ENCODE results near the gene NIPSNAP2.

GRCh38 chr7:56048245-56048644 lies 83.9 kb downstream of the NIPSNAP2 start:
- TF ChIP-seq EP300 (IDR thresholded peaks at IDR 0.05; ENCODE audit: borderline replicate concordance in 1 of 2, low read depth in 1 of 2, low read length in 1 of 2), result peak; percentile 83 to 92
- peak; percentile 93 for TF ChIP-seq POLR2AphosphoS5 (IDR thresholded peaks at IDR 0.05; ENCODE audit: low read depth, low read length)
- no peak for TF ChIP-seq EZH2phosphoT487 (IDR thresholded peaks at IDR 0.05; ENCODE audit: borderline replicate concordance, low read depth)
- TF ChIP-seq TAF1 (IDR thresholded peaks at IDR 0.05; ENCODE audit: borderline replicate concordance, low read depth, low read length), result no peak
- peak; percentile 56; the same call in 1 of the 2 replicates for TF ChIP-seq FOXM1 (IDR thresholded peaks at IDR 0.05; ENCODE audit: low read depth)
- TF ChIP-seq, protein P1, sequence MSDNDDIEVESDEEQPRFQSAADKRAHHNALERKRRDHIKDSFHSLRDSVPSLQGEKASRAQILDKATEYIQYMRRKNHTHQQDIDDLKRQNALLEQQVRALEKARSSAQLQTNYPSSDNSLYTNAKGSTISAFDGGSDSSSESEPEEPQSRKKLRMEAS (IDR thresholded peaks at IDR 0.05; ENCODE audit: low read depth), result peak; percentile 30; the same call in 1 of the 2 replicates
